Vagina (tissue), 2 donors: ENCODE data around the gene TRIM33. TPM values are rescaled to one million over a fixed set of nuclear protein-coding genes. Genes with fewer than 3 reads are reported as not detected.

Experiments used
- DNase-seq, 2 donors: peaks; one replicate each; pipeline ENCODE4 v3.0.0-alpha.2; 2017; ENCODE audit errors: extremely low spot score in 2 of 2
- H3K27ac ChIP-seq: fragments of 200-600 bp; sonication (generic); one replicate; pipeline ENCODE4 v1.5.1; 2019
- H3K27me3 ChIP-seq: fragments of 200-600 bp; sonication (generic); one replicate; pipeline ENCODE4 v1.5.1; 2019
- H3K36me3 ChIP-seq, 2 donors: fragments of 200-600 bp; sonication (generic); one replicate each; pipeline ENCODE4 v1.5.1; 2017 to 2019
- H3K4me1 ChIP-seq: fragments of 200-600 bp; sonication (generic); one replicate; pipeline ENCODE4 v1.5.1; 2019
- H3K4me3 ChIP-seq, 2 donors: fragments of 200-600 bp; sonication (generic); 1 replicate in 1 of 2; 2 replicates in 1 of 2; pipeline ENCODE4 v1.5.1; 2016 to 2019
- H3K9me3 ChIP-seq: fragments of 200-600 bp; sonication (generic); one replicate; pipeline ENCODE4 v1.5.1; 2019
- CTCF ChIP-seq, 3 experiments: fragments of 450-650 bp in 2 of 3; fragments of 200-600 bp in 1 of 3; sonication (generic) in 1 of 3; IDR thresholded peaks; one replicate each; pipeline ENCODE4 v1.5.1; 2017 to 2019; ENCODE audit warnings: antibody characterized with exemption in 3 of 3, mild to moderate bottlenecking in 2 of 3, moderate library complexity in 2 of 3
- POLR2A ChIP-seq, 2 donors: fragments of 450-650 bp; IDR thresholded peaks; one replicate each; pipeline ENCODE4 v1.6.1; 2017; ENCODE audit warnings: antibody characterized with exemption in 2 of 2, mild to moderate bottlenecking in 2 of 2, moderate library complexity in 2 of 2
- POLR2AphosphoS5 ChIP-seq, 2 donors: sonication (generic); formaldehyde crosslinking; IDR thresholded peaks; one replicate each; pipeline ENCODE4 v1.9.0; 2017; ENCODE audit warnings: antibody characterized with exemption in 2 of 2, mild to moderate bottlenecking in 2 of 2, low read depth in 1 of 2; ENCODE audit not compliant: insufficient read depth in 1 of 2
- intact Hi-C: fragments of 100-400 bp; cut with DNase I; formaldehyde crosslinking; loops from one replicate; pipeline ENCODE4 v1.15.1; 2023
- total RNA-seq: library from RNA; depleted of rRNA; stranded (reverse); fragments of >200 nt; gene quantifications from one replicate; pipeline ENCODE4 v1.2.3, GENCODE V29; 2016

Gene TRIM33
- total RNA-seq, 1 donor from 2014 or later = 35.8 TPM

DNA sequence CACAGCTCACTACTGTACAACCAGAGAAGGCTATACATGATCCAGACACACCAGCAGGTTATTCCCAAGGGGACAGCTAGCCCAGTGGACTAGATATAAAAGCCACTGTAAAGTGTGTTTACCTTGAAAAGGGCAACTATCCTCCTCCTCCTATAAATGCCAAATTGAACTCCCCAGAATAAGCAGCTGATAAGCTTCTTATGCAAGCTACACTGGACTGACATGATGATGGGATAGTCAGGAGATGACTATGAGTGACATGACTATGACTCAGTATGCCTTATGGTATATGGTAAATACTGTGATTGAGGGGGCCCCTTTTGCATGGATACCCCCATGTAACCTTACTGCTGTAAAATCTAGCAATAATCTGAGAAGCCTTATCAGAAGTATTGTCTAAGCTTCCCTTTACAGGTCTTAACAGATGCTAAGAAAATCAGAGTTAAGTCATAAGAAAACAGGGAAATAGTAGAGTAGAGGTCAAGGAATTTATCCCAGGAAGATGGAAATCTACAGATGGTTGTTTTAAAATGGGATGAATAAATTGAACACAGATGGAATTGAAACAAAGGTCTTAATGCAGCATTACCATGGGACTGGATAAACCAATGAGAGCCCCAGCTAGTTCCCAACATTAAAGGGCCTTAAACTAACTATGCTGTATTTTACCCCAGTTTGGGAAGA lies 55.8 kb downstream of the TRIM33 start:
- H3K36me3 ChIP-seq = peaks cover 0 to 11% of the 10 kb centered on the region in 2 donors
- TF ChIP-seq CTCF (IDR thresholded peaks at IDR 0.05) = no peak
- TF ChIP-seq POLR2A (IDR thresholded peaks at IDR 0.05) = no peak
- TF ChIP-seq POLR2AphosphoS5 (IDR thresholded peaks at IDR 0.05; ENCODE audit: insufficient read depth in 1 of 2, low read depth in 1 of 2) = no peak
- no peak for DNase-seq

GRCh38 chr1:114454539-114454938 lies 56.5 kb downstream of the TRIM33 start:
- peaks cover 0 to 11% of the 10 kb centered on the region in 2 donors for H3K36me3 ChIP-seq

More for the DNA sequence above, 55.8 kb downstream of the TRIM33 start:
- Histone ChIP-seq H3K27ac (no peak overlapping the region), H3K27me3 (no peaks in the 10 kb centered on the region), H3K4me3 (no peak overlapping the region), H3K9me3 (no peaks in the 10 kb centered on the region), H3K4me1 (peaks cover 11% of the 10 kb centered on the region)
- intact Hi-C loops = no loop called here

GRCh38 chr1:114453361-114453784 lies 57.6 kb downstream of the TRIM33 start:
- DNase-seq = no peak
- intact Hi-C loops = no loop called here
- TF ChIP-seq CTCF (IDR thresholded peaks at IDR 0.05) = no peak
- TF ChIP-seq POLR2AphosphoS5 (IDR thresholded peaks at IDR 0.05; ENCODE audit: insufficient read depth in 1 of 2, low read depth in 1 of 2) = no peak
- TF ChIP-seq POLR2A (IDR thresholded peaks at IDR 0.05) = no peak
- Histone ChIP-seq H3K4me3 (no peak overlapping the region), H3K27me3 (no peaks in the 10 kb centered on the region), H3K9me3 (no peaks in the 10 kb centered on the region), H3K27ac (no peak overlapping the region), H3K4me1 (peaks cover 8% of the 10 kb centered on the region), H3K36me3 (peaks cover 0 to 11% of the 10 kb centered on the region in 2 donors)

More at GRCh38 chr1:114454539-114454938, 56.5 kb downstream of the TRIM33 start:
- intact Hi-C loops = no loop called here
- Histone ChIP-seq H3K4me1 (peaks cover 11% of the 10 kb centered on the region), H3K9me3 (no peaks in the 10 kb centered on the region), H3K27ac (no peak overlapping the region), H3K27me3 (no peaks in the 10 kb centered on the region), H3K4me3 (no peak overlapping the region)
- DNase-seq = no peak
- TF ChIP-seq POLR2AphosphoS5 (IDR thresholded peaks at IDR 0.05; ENCODE audit: insufficient read depth in 1 of 2, low read depth in 1 of 2) (no peak), POLR2A (IDR thresholded peaks at IDR 0.05) (no peak), CTCF (IDR thresholded peaks at IDR 0.05) (no peak)

GRCh38 chr1:114448370-114449036 lies 62.5 kb downstream of the TRIM33 start:
- Histone ChIP-seq H3K4me1 (no peaks in the 10 kb centered on the region), H3K36me3 (peaks cover 0 to 17% of the 10 kb centered on the region in 2 donors)

More at GRCh38 chr1:114448370-114449036, 62.5 kb downstream of the TRIM33 start:
- no peaks in the 10 kb centered on the region for H3K9me3 ChIP-seq
- no peak overlapping the region for H3K27ac ChIP-seq
- H3K4me3 ChIP-seq = no peak overlapping the region
- no peak for DNase-seq
- no peaks in the 10 kb centered on the region for H3K27me3 ChIP-seq
- intact Hi-C loops = no loop called here
- TF ChIP-seq CTCF (IDR thresholded peaks at IDR 0.05) (no peak), POLR2AphosphoS5 (IDR thresholded peaks at IDR 0.05; ENCODE audit: insufficient read depth in 1 of 2, low read depth in 1 of 2) (no peak), POLR2A (IDR thresholded peaks at IDR 0.05) (no peak)
